ENCODE data around the gene RNPEP.

DNA sequence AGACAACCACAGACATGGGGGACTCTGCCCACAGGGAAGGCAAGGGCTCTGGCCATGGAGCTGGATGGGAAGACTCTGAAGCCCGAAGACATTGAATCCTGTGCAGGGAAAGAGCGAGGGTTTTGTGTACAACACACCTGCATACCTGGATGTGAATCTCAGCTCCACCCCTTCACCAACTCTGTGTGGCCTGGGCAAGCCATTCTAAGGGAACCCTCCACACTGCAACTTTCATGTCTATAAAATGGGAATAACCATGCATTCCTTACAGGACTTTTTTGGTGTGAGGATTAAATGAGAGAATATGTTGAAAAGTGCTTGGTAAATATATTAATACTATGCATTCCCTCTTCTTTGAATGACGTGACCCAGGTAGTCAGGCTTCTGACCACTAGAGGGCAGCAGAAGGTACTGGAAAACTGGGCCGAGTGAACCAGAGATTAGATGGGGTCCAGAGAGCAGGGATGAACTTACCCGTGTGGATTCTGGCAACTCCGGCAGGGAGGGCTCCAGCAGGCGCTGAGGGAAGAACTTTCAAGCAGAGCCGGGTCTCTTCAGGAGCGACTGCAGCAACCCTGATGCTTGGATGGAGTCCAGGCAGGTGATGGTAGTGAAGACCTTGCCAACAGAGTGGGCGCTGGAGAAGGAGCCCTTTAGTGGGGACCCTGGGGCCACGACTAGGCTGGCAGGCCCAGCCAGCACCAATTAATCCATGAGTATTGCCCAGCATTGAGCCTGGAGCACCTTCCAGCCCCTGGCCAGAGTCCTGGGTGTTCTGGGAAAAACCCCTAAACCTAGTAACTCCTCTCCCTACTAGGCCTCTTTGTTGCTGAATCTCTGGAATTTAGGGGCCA lies 27.1 kb downstream of the RNPEP start:
- TF ChIP-seq EGR1 (IDR thresholded peaks at IDR 0.05; ENCODE audit: borderline replicate concordance, low read depth, low read length) (no peak), POLR2A (IDR thresholded peaks at IDR 0.05; ENCODE audit: control extremely low read depth in 1 of 2, low read depth in 2 of 2, low read length in 2 of 2) (no peak), RFX5 (IDR thresholded peaks at IDR 0.05; ENCODE audit: borderline replicate concordance, low read depth, low read length) (no peak), CEBPB (IDR thresholded peaks at IDR 0.05; ENCODE audit: low read depth, low read length) (no peak), TEAD4 (IDR thresholded peaks at IDR 0.05; ENCODE audit: low read depth, low read length) (no peak)
- TF ChIP-seq, protein P1, sequence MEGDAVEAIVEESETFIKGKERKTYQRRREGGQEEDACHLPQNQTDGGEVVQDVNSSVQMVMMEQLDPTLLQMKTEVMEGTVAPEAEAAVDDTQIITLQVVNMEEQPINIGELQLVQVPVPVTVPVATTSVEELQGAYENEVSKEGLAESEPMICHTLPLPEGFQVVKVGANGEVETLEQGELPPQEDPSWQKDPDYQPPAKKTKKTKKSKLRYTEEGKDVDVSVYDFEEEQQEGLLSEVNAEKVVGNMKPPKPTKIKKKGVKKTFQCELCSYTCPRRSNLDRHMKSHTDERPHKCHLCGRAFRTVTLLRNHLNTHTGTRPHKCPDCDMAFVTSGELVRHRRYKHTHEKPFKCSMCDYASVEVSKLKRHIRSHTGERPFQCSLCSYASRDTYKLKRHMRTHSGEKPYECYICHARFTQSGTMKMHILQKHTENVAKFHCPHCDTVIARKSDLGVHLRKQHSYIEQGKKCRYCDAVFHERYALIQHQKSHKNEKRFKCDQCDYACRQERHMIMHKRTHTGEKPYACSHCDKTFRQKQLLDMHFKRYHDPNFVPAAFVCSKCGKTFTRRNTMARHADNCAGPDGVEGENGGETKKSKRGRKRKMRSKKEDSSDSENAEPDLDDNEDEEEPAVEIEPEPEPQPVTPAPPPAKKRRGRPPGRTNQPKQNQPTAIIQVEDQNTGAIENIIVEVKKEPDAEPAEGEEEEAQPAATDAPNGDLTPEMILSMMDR (IDR thresholded peaks at IDR 0.05; ENCODE audit: control extremely low read depth in 1 of 3, insufficient read depth in 1 of 3, low read depth in 1 of 3, low read length in 3 of 3) = peak in 2 of 3 experiments; percentile 73 to 82; a peak in 3 of 4 replicates
- TF ChIP-seq, protein P2, sequence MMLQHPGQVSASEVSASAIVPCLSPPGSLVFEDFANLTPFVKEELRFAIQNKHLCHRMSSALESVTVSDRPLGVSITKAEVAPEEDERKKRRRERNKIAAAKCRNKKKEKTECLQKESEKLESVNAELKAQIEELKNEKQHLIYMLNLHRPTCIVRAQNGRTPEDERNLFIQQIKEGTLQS (IDR thresholded peaks at IDR 0.05; ENCODE audit: insufficient read depth, low read depth, low read length) = no peak
